Peyer's patch (tissue), 4 donors: Measurements from ENCODE around the gene R3HDM2.

Experiments
- POLR2A ChIP-seq, 2 donors: fragments of 450-650 bp; IDR thresholded peaks; one replicate each; pipeline ENCODE4 v1.5.1; 2017; ENCODE audit warnings: antibody characterized with exemption in 2 of 2, mild to moderate bottlenecking in 2 of 2, moderate library complexity in 2 of 2
- TF ChIP-seq, protein P1 (sequence below), 6 experiments: fragments of 450-650 bp in 4 of 6; fragments of 200-600 bp in 2 of 6; sonication (generic) in 1 of 6; IDR thresholded peaks; one replicate each; pipeline ENCODE4 v1.5.1; 2017 to 2019; ENCODE audit warnings: antibody characterized with exemption in 6 of 6, mild to moderate bottlenecking in 3 of 6, moderate library complexity in 1 of 6

DNA sequence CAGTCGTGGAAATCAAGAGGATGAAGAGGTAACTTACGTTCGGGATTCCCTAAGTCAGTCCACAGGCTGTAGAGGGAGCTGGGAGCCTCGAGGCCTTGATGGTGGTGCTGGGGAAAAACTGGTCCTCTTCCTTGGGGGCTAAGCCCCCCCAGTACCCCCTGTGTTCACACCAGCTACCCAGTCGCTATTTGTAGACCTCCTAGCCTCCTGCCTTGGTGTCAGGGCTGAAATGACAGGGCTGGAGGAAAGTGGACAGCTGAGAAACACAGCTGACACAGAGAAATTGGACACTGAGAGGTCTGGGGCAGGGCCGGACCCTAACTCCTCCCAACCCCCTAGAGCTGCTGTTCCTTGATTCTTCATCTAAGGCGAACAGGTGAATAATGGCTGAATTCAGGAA is 179.9 kb downstream of the R3HDM2 start, which contains the start of gene STAC3:
- no peak for TF ChIP-seq POLR2A (IDR thresholded peaks at IDR 0.05)
- TF ChIP-seq, protein P1, sequence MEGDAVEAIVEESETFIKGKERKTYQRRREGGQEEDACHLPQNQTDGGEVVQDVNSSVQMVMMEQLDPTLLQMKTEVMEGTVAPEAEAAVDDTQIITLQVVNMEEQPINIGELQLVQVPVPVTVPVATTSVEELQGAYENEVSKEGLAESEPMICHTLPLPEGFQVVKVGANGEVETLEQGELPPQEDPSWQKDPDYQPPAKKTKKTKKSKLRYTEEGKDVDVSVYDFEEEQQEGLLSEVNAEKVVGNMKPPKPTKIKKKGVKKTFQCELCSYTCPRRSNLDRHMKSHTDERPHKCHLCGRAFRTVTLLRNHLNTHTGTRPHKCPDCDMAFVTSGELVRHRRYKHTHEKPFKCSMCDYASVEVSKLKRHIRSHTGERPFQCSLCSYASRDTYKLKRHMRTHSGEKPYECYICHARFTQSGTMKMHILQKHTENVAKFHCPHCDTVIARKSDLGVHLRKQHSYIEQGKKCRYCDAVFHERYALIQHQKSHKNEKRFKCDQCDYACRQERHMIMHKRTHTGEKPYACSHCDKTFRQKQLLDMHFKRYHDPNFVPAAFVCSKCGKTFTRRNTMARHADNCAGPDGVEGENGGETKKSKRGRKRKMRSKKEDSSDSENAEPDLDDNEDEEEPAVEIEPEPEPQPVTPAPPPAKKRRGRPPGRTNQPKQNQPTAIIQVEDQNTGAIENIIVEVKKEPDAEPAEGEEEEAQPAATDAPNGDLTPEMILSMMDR (IDR thresholded peaks at IDR 0.05): no peak
